Stimulated activated CD4-positive, alpha-beta T cell treated with anti-CD3 and anti-CD28 coated beads, TNF-alpha, amount 100 ng/mL, for 24 hours (primary cell): Measurements from ENCODE around the gene ABCA9.

Source experiments
- DNase-seq, 3 experiments: peaks; one replicate each; pipeline ENCODE4 v3.0.0-alpha.2; 2020; ENCODE audit warnings: low read depth in 3 of 3

ABCA9 gene

DNA sequence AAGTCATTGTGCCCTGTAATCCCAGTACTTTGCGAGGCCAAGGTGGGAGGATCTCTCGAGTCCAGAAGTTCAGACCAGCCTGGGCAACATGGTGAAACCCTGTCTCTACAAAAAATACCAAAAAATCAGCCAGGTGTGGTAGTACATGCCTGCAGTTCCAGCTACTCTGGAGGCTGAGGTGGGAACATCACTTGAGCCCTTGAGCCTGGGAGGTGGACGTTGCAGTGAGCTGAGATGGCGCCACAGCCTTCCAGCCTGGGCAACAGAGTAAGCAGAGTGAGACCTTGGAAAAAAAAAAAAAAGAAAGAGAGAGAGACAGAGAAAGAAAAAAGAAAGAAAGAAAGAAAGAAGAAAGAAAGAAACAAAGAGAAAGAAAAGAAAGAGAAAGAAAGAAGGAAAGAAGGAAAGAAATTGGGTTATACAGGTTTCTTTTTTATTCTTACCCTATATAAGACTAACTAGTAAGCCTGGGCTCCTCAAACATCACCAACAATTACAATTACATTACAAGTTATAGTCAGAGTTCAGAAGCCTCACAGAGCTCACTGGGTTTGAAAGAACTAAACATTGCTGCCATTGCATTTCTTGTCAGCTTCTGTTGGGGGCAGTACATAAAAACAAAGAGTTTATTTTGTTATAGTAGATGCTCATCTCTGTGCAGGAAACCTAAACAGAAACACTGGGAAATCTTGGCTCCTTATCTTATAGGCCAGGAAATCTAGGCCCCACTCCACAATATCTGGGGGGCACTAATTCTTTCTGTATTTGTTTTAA lies 6.7 kb upstream of the ABCA9 start:
- DNase-seq, result no peak

DNA sequence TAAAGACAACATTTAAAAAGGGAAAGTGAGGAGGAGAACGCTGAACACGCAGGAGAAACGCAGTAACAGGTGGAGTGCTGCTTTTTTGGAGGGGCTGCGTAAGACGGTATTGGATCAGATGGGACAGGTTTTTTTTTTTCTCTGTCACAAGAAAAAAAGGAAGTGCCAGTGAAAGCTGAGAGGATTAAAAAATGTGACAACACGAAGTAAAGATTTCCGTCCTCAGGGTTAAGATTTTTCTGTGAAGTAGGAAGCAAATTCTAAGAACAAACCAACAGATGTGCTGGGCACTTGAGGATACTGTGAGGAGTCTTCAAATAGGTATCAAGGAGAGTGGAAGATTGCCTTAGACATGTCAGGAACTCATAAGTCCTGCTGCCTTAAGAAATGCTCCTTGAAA lies 5.8 kb upstream of the ABCA9 start:
- DNase-seq, result no peak

DNA sequence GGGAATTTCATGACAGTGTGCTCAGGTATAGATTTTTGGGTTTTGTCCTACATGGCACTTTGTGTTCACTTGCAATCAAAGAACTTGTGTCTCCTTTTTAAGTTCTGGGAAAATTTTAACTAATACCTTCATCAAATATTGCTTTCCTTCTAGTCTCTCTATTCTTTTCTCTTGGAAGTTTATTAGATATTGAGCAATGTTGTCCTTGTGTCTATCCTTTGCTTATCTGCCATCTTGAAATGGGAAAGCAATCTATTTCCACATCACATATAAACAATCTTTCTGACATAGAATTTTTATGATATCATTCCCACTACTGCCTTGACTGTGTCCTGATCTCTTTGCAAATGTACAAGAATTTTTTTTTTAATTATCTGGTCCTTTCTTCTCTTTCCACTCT lies 4.4 kb upstream of the ABCA9 start:
- no peak for DNase-seq

GRCh38 chr17:69064476-69064875 lies 3.7 kb upstream of the ABCA9 start:
- no peak for DNase-seq

GRCh38 chr17:69064001-69064400 lies 3.3 kb upstream of the ABCA9 start:
- no peak for DNase-seq

- DNase-seq, result no peak
Measured at GRCh38 chr17:69062860-69063581, 2.3 kb upstream of the ABCA9 start.

DNA sequence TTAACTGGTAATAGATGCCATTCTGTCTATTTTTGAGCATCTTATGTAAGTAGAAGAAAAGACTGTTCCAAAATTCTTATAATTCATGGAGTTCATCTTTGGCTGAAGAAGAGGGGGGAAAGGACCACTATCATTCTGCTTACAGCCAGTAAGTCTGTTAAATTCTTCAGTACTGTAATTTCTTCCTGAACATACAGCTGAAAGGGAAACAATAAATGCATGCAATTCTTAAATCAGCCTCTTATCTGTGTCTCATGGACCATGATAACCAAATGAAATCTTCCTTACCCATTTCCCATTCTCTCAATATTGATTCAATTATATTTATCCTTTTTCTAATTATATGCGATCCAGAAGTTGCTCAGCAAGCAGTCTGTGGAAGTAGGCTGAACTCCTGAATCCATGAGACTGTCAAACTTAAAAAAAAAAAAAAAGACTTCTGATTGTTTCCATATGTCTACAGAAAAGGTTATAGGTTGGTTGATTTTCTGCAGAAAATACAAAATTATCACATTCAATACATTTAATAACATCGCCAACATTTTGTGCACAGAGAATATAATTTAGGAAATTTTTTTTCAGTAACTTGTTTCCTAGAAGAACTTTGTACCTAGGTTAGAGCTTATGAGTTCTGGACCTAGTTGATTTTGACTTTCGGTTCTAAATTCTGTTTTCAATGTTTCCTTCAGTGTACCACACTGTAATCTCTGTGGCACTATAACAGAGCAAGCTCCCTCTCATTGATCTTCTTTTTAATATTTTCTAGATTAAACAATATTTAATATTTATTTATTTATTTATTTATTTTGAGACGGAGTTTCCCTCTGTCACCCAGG lies 1.2 kb upstream of the ABCA9 start:
- DNase-seq, result no peak

DNA sequence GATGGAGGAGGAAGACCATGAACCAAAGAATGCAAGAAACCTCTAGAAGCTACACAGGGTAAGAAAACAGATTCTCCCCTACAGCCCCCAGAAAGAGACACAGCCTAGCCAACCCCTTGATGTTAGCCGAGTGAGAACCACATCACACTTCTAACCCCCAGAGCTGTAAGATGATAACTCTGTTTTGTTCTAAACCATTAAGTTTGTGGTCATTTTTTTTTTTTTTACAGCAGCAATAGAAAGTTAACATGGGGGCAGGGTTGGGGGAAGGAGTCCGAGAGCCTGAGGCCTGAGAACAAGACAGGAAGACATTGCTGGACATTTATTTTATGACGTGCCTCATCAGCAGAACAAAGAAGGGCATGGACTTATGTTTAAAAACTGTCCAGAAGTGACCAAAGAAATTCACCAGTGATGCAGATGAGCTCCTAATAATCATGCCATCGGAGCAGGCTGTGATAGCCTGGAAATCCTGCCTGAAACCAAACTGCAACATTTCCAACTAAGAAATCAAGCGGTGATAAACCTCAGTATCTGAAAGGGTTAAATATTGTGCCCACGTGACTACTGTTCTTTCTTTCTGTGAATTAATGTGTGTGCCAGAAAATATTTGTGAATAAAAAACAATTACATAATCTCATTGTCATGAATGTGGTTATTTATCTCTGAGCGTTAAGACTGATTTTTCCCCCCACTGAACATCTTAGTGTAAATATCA lies 1.1 kb downstream of the ABCA9 start:
- no peak for DNase-seq

GRCh38 chr17:69058165-69058564 lies 2.6 kb downstream of the ABCA9 start:
- DNase-seq, result no peak

GRCh38 chr17:69057280-69057679 lies 3.4 kb downstream of the ABCA9 start:
- no peak for DNase-seq

GRCh38 chr17:69056179-69056823 lies 4.4 kb downstream of the ABCA9 start:
- DNase-seq, result no peak

DNA sequence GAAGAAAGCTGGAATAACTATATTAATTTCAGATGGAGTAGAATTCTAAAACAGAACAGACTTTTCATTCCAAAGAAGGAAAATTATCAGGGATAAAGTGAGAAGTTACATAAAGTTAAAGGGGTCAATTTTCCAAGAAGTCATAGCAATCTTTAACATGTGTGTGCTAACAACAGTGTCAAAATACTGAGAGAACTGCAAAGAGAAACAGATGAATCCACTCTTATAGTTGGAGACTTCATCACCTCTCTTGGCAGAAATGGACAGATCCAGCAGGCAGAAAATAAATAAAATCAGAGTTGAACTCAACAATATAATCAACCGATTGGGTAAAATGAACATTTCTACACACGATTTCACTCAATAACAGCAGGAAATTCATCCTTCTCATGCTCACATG lies 5.4 kb downstream of the ABCA9 start:
- no peak for DNase-seq

GRCh38 chr17:69050999-69051775 lies 9.5 kb downstream of the ABCA9 start:
- DNase-seq, result no peak

- no peak for DNase-seq
Measured at GRCh38 chr17:69048634-69049033, 12.1 kb downstream of the ABCA9 start.

DNA sequence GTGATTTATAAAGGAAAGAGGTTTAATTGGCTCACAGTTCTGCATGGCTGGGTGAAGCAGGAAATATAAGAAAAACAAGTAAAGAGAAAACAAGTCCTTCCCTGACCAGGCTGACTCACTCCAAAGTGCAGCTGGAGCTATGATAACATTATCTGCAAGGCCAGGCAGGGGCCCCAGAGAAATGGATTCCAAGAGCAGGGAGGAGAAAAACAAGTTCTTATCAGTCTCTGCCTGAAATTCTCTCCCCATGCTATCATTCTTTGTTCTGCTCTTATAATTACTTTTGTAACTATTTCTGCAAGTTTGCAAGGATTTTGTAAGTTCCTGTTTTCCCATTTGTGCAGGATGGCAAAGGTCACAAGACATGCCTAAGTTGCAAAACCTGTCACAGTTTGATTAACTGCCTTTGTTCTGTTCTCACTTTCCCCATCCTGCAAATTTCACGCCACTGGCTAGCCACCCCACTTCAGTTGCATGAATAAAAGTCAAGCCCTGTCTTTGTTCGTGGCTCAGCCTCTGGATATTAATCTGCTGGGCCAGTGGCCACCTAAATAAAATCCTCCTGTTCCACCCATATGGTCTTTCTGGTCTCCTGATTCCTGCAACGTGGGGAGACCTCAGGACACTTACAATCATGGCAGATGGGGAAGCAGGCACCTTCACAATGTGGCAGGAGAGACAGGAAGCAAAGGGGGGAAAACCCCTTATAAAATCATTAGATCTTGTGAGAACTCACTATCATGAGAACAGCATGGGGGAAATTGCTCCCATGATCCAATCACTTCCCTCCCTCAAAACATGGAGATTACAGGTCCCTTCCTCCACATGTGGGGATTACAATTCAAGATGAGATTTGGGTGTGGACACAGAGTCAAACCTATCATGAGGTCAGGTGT lies 13.1 kb downstream of the ABCA9 start:
- DNase-seq, result no peak

- no peak for DNase-seq
Measured at GRCh38 chr17:69046121-69046807, 14.5 kb downstream of the ABCA9 start.

DNA sequence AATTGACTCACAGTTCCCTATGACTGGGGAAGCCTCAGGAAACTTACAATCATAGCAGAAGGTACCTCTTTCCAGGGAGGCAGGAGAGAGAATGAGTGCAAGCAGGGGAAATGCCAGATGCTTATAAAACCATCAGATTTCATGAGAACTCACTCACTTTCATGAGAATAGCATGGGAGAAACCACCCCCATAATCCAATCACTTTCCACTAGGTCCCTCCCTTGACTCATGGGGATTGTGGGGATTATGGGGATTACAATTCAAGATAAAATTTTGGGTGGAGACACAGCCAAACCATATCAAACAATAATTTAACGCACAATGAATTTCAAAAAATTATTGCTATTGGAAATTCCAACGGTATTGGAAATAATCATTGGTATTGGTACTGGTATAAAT lies 15.1 kb downstream of the ABCA9 start:
- DNase-seq, result no peak

GRCh38 chr17:69044371-69044770 lies 16.4 kb downstream of the ABCA9 start:
- no peak for DNase-seq
